HUES48 (cell line): ENCODE results near the gene CHRDL2.

Experiments
- H3K27ac ChIP-seq: one replicate; pipeline ENCODE4 v1.7.0; 2013; ENCODE audit warnings: low read depth, low read length, inconsistent platforms
- H3K27me3 ChIP-seq: 2 replicates; pipeline ENCODE4 v1.6.1; 2013; ENCODE audit warnings: mild to moderate bottlenecking, low read length; ENCODE audit not compliant: control insufficient read depth, insufficient read depth
- H3K36me3 ChIP-seq: 2 replicates; pipeline ENCODE4 v1.6.1; 2013; ENCODE audit warnings: low read length; ENCODE audit not compliant: control insufficient read depth, insufficient read depth
- H3K4me1 ChIP-seq: 2 replicates; pipeline ENCODE4 v1.6.1; 2013; ENCODE audit warnings: mild to moderate bottlenecking, low read length; ENCODE audit not compliant: control insufficient read depth, insufficient read depth
- H3K4me3 ChIP-seq: 2 replicates; pipeline ENCODE4 v1.5.1; 2013; ENCODE audit warnings: mild to moderate bottlenecking, low read depth, low read length
- H3K9ac ChIP-seq: 2 replicates; pipeline ENCODE4 v1.6.1; 2013; ENCODE audit warnings: mild to moderate bottlenecking, low read depth, low read length, moderate library complexity
- H3K9me3 ChIP-seq: 2 replicates; pipeline ENCODE4 v1.6.1; 2013; ENCODE audit warnings: low read length; ENCODE audit not compliant: control insufficient read depth, insufficient read depth

The CHRDL2 gene

GRCh38 chr11:74729397-74729796 is 1.8 kb downstream of the CHRDL2 start:
- H3K4me3 ChIP-seq = no peak overlapping the region
- no peaks in the 10 kb centered on the region; the same call in 1 of the 2 replicates for H3K4me1 ChIP-seq
- no peaks in the 10 kb centered on the region for H3K9me3 ChIP-seq
- no peak overlapping the region for H3K9ac ChIP-seq
- H3K27me3 ChIP-seq = peaks cover 66% of the 10 kb centered on the region
- H3K36me3 ChIP-seq = no peaks in the 10 kb centered on the region
- no peak overlapping the region for H3K27ac ChIP-seq

GRCh38 chr11:74726547-74727182 is 4.6 kb downstream of the CHRDL2 start:
- peaks cover 46% of the 10 kb centered on the region for H3K27me3 ChIP-seq
- H3K9me3 ChIP-seq = no peaks in the 10 kb centered on the region
- no peak overlapping the region for H3K27ac ChIP-seq
- H3K36me3 ChIP-seq = no peaks in the 10 kb centered on the region
- no peak overlapping the region for H3K4me3 ChIP-seq
- no peaks in the 10 kb centered on the region; the same call in 1 of the 2 replicates for H3K4me1 ChIP-seq
- no peak overlapping the region for H3K9ac ChIP-seq

- H3K9me3 ChIP-seq = no peaks in the 10 kb centered on the region
- H3K27ac ChIP-seq = no peak overlapping the region
- no peak overlapping the region for H3K4me3 ChIP-seq
- no peak overlapping the region for H3K9ac ChIP-seq
- no peaks in the 10 kb centered on the region for H3K36me3 ChIP-seq
- peaks cover 37% of the 10 kb centered on the region for H3K27me3 ChIP-seq
- H3K4me1 ChIP-seq = no peaks in the 10 kb centered on the region; the same call in 1 of the 2 replicates
Measured at GRCh38 chr11:74725701-74726100, 5.5 kb downstream of the CHRDL2 start.

GRCh38 chr11:74723511-74723910 is 7.7 kb downstream of the CHRDL2 start:
- Histone ChIP-seq H3K4me3 (no peak overlapping the region), H3K27me3 (peaks cover 15% of the 10 kb centered on the region), H3K9ac (no peak overlapping the region), H3K4me1 (no peaks in the 10 kb centered on the region), H3K36me3 (no peaks in the 10 kb centered on the region), H3K9me3 (no peaks in the 10 kb centered on the region), H3K27ac (no peak overlapping the region)

- H3K9me3 ChIP-seq = no peaks in the 10 kb centered on the region
- no peak overlapping the region for H3K4me3 ChIP-seq
- H3K27ac ChIP-seq = no peak overlapping the region
- no peak overlapping the region for H3K9ac ChIP-seq
- no peaks in the 10 kb centered on the region for H3K36me3 ChIP-seq
- H3K27me3 ChIP-seq = peaks cover 4% of the 10 kb centered on the region; the same call in 1 of the 2 replicates
- H3K4me1 ChIP-seq = no peaks in the 10 kb centered on the region
Measured at GRCh38 chr11:74721479-74721835, 9.8 kb downstream of the CHRDL2 start.

- Histone ChIP-seq H3K27me3 (peaks cover 4% of the 10 kb centered on the region; the same call in 1 of the 2 replicates), H3K36me3 (no peaks in the 10 kb centered on the region), H3K9me3 (no peaks in the 10 kb centered on the region), H3K4me3 (no peak overlapping the region), H3K27ac (no peak overlapping the region), H3K9ac (no peak overlapping the region), H3K4me1 (no peaks in the 10 kb centered on the region)
Measured at GRCh38 chr11:74720596-74721478, 10.4 kb downstream of the CHRDL2 start.

GRCh38 chr11:74719011-74719410 is 12.2 kb downstream of the CHRDL2 start:
- Histone ChIP-seq H3K9ac (no peak overlapping the region), H3K4me3 (no peak overlapping the region), H3K9me3 (no peaks in the 10 kb centered on the region), H3K27me3 (peaks cover 3% of the 10 kb centered on the region; the same call in 1 of the 2 replicates), H3K36me3 (no peaks in the 10 kb centered on the region), H3K4me1 (no peaks in the 10 kb centered on the region), H3K27ac (no peak overlapping the region)

GRCh38 chr11:74717221-74717969 is 13.8 kb downstream of the CHRDL2 start:
- Histone ChIP-seq H3K36me3 (no peaks in the 10 kb centered on the region), H3K4me1 (no peaks in the 10 kb centered on the region), H3K9me3 (no peaks in the 10 kb centered on the region), H3K27ac (no peak overlapping the region), H3K9ac (no peak overlapping the region), H3K27me3 (no peaks in the 10 kb centered on the region), H3K4me3 (no peak overlapping the region)

GRCh38 chr11:74714904-74715303 is 16.3 kb downstream of the CHRDL2 start:
- H3K4me3 ChIP-seq = no peak overlapping the region
- no peaks in the 10 kb centered on the region for H3K9me3 ChIP-seq
- H3K4me1 ChIP-seq = peaks cover 8% of the 10 kb centered on the region
- H3K27ac ChIP-seq = no peak overlapping the region
- no peaks in the 10 kb centered on the region for H3K36me3 ChIP-seq
- no peak overlapping the region for H3K9ac ChIP-seq
- no peaks in the 10 kb centered on the region for H3K27me3 ChIP-seq

- H3K36me3 ChIP-seq = no peaks in the 10 kb centered on the region
- no peak overlapping the region for H3K27ac ChIP-seq
- H3K27me3 ChIP-seq = no peaks in the 10 kb centered on the region
- peaks cover 8% of the 10 kb centered on the region for H3K4me1 ChIP-seq
- H3K4me3 ChIP-seq = no peak overlapping the region
- H3K9ac ChIP-seq = no peak overlapping the region
- H3K9me3 ChIP-seq = no peaks in the 10 kb centered on the region
Measured at GRCh38 chr11:74713686-74714085, 17.5 kb downstream of the CHRDL2 start.
